H1 (cell line): ENCODE data around the gene THRB. TPM values are rescaled to one million over a fixed set of nuclear protein-coding genes. Genes with fewer than 3 reads are reported as not detected.

Source experiments
- CTBP2 ChIP-seq: IDR thresholded peaks from 2 replicates; pipeline ENCODE4 v1.7.0; 2011; ENCODE audit warnings: borderline replicate concordance, mild to moderate bottlenecking, moderate library complexity, mixed read lengths, low read length; ENCODE audit not compliant: insufficient read depth, insufficient read length
- KDM5A ChIP-seq: fragments of 200-600 bp; IDR thresholded peaks from 2 replicates; pipeline ENCODE4 v1.7.1; 2012; ENCODE audit warnings: mild to moderate bottlenecking, low read length, inconsistent platforms, mixed read lengths
- polyA plus RNA-seq, 7 experiments: library from polyadenylated mRNA; depleted of rRNA in 3 of 7; stranded (reverse) in 5 of 7; unstranded in 2 of 7; fragments of >200 nt in 5 of 7; fragments of 200-250 nt in 2 of 7; gene quantifications; 1 replicate in 5 of 7; 2 replicates in 1 of 7; 4 replicates in 1 of 7; pipeline versions ENCODE4 v1.2.1 to v1.2.3, GENCODE V29; 2011 to 2013; ENCODE audit warnings: missing spikeins in 2 of 7, mixed read lengths in 2 of 7
- total RNA-seq: library from RNA; stranded (reverse); fragmentation: NEBNext Ultra II Directional; extraction: Animal tissue kit (Norgen Biotek cat#: 25700); gene quantifications from 2 replicates; pipeline ENCODE4 v1.2.1, GENCODE V29; 2021
- TF ChIP-seq, protein P1 (sequence below), 3 experiments: IDR thresholded peaks; 1 replicate in 2 of 3; 2 replicates in 1 of 3; pipeline versions ENCODE4 v1.5.1 to v1.6.1; 2011; ENCODE audit warnings: low read length in 3 of 3, mild to moderate bottlenecking in 3 of 3, inconsistent platforms in 2 of 3, low read depth in 1 of 3, moderate library complexity in 1 of 3; ENCODE audit not compliant: insufficient read depth in 1 of 3; ENCODE audit errors: control extremely low read depth in 1 of 3

THRB gene
- total and polyA plus RNA-seq, 2 of the 8 experiments (the other 6 are each of a cell fraction or from before 2014, with no cell fraction given): 0.98 to 3.9 TPM

DNA sequence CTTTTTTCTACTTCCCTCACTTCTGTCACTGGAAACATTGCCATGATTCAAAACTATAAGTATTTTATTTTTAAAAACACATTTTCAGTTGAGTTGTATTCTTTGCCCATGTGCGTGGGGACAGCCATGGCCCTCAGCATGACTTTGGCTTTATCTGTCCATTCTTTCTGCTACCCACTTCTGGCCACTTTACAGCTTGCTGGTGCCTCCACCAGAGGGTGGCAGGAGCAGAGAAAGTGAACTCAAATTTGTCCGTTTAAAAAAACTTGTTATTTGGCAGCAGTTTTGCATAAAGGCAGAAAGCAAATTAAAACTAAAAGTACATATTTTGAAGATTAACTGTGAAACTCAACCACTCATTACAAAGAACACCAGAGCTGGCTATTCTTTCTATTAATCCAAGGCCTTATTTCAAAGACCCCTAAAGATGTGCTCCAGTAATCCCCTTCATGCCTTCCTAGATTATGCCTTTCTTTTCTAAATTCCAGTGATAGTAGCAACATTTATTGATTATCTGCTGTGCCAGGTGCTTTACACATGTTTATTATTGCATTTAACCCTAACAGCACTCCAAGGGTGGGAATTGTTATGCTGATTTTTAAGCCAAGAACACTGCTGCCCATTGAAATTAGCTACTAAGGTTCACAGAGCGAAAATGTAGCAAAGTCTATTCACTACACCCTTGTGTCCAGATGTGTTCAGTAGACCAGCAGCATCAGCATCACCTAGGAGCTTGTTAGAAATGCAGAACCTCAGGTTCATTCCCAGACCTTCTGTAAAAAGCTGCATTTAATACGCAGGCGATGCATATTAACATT lies 134.8 kb downstream of the THRB start (continued):
- TF ChIP-seq, protein P1, sequence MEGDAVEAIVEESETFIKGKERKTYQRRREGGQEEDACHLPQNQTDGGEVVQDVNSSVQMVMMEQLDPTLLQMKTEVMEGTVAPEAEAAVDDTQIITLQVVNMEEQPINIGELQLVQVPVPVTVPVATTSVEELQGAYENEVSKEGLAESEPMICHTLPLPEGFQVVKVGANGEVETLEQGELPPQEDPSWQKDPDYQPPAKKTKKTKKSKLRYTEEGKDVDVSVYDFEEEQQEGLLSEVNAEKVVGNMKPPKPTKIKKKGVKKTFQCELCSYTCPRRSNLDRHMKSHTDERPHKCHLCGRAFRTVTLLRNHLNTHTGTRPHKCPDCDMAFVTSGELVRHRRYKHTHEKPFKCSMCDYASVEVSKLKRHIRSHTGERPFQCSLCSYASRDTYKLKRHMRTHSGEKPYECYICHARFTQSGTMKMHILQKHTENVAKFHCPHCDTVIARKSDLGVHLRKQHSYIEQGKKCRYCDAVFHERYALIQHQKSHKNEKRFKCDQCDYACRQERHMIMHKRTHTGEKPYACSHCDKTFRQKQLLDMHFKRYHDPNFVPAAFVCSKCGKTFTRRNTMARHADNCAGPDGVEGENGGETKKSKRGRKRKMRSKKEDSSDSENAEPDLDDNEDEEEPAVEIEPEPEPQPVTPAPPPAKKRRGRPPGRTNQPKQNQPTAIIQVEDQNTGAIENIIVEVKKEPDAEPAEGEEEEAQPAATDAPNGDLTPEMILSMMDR (IDR thresholded peaks at IDR 0.05; ENCODE audit: control extremely low read depth in 1 of 3, insufficient read depth in 1 of 3, low read depth in 1 of 3, low read length in 3 of 3): 0 out of 4 replicates have a peak, but pooled peaks of 1 of the 3 experiments have one; percentile 10
- TF ChIP-seq CTBP2: no peak
- no peak for TF ChIP-seq KDM5A
